Sigmoid colon (tissue), 4 donors: ENCODE measurements around the gene ITPR2.

Experiments
- CTCF ChIP-seq, 4 experiments: fragments of 450-650 bp in 3 of 4; fragments of 200-600 bp in 1 of 4; IDR thresholded peaks; one replicate each; pipeline ENCODE4 v1.5.1; 2016 to 2019; ENCODE audit warnings: antibody characterized with exemption in 4 of 4, mild to moderate bottlenecking in 3 of 4, moderate library complexity in 2 of 4
- EP300 ChIP-seq, 4 donors: sonication (generic); formaldehyde crosslinking; IDR thresholded peaks; one replicate each; pipeline ENCODE4 v1.6.1; 2017; ENCODE audit warnings: antibody characterized with exemption in 4 of 4
- POLR2A ChIP-seq, 2 donors: fragments of 450-650 bp; IDR thresholded peaks; one replicate each; pipeline ENCODE4 v1.6.1; 2016; ENCODE audit warnings: antibody characterized with exemption in 2 of 2, mild to moderate bottlenecking in 2 of 2, moderate library complexity in 2 of 2
- POLR2AphosphoS5 ChIP-seq, 4 donors: sonication (generic); formaldehyde crosslinking; IDR thresholded peaks; one replicate each; pipeline ENCODE4 v1.6.1; 2017; ENCODE audit warnings: antibody characterized with exemption in 4 of 4

- TF ChIP-seq CTCF (IDR thresholded peaks at IDR 0.05), result no peak
- TF ChIP-seq POLR2A (IDR thresholded peaks at IDR 0.05), result no peak
- no peak for TF ChIP-seq POLR2AphosphoS5 (IDR thresholded peaks at IDR 0.05)
- TF ChIP-seq EP300 (IDR thresholded peaks at IDR 0.05), result no peak
Observed at GRCh38 chr12:26520869-26521268, 312.1 kb downstream of the ITPR2 start.
